ENCODE data around the gene IGSF9.
"Not testable (repeated sequence)": the region's sequence is repeated elsewhere in the genome, so short reads cannot be mapped to it uniquely, and the experiment has no call there.

The IGSF9 gene

DNA sequence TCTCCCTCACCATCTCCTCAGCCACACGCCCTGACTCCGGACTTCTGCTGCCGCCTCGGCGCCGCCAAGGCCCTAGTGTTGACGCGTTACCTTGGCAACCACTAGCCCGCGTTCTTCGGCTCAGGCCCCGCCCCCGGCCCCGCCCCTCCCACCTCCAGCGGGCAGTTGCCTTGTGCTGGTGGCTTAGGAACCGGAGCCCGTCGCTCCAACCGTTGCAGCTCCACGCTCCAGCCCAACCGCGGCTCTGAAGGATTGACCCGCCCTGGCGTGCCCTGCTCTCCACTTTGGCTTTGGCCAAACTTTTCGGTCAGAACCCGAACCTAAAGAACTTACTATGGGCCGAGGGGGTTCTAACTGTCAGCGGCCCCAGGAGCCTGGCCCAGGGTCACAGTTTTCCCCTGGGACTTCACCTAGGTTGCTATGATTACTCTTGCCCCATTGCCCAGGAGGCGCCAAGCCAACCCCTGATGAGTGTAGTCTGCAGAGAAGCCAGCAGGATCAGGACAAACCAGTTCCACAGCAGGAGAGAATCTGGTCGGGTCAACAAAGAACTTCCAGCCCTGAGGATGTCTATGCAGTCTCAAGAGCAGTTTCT lies 45.2 kb downstream of the IGSF9 start, which contains the start of gene CFAP45:
Gene CFAP45, minus strand, starts transcription at position 80 of the 595 bp plus-strand sequence. Its CDS starts 67 bp downstream, at position 13.
- peaks cover 13% of the 10 kb centered on the region for H3K4me1 ChIP-seq (ENCODE audit: insufficient read depth, low read length, poor library complexity, severe bottlenecking)
- H3K4me3 ChIP-seq (ENCODE audit: low read length, poor library complexity, severe bottlenecking): no peak within 1 kb of the TSS
- no peak within 1 kb of the TSS for H2AFZ ChIP-seq (ENCODE audit: low read length)
- peaks cover 5% of the 10 kb centered on the region; the same call in 1 of the 2 replicates for H3K9me3 ChIP-seq (ENCODE audit: insufficient read depth, low read depth, low read length)
- TF ChIP-seq, protein P1, sequence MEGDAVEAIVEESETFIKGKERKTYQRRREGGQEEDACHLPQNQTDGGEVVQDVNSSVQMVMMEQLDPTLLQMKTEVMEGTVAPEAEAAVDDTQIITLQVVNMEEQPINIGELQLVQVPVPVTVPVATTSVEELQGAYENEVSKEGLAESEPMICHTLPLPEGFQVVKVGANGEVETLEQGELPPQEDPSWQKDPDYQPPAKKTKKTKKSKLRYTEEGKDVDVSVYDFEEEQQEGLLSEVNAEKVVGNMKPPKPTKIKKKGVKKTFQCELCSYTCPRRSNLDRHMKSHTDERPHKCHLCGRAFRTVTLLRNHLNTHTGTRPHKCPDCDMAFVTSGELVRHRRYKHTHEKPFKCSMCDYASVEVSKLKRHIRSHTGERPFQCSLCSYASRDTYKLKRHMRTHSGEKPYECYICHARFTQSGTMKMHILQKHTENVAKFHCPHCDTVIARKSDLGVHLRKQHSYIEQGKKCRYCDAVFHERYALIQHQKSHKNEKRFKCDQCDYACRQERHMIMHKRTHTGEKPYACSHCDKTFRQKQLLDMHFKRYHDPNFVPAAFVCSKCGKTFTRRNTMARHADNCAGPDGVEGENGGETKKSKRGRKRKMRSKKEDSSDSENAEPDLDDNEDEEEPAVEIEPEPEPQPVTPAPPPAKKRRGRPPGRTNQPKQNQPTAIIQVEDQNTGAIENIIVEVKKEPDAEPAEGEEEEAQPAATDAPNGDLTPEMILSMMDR (conservative IDR thresholded peaks at IDR 0.05; ENCODE audit: low read length): no peak
- TF ChIP-seq EZH2phosphoT487 (IDR thresholded peaks at IDR 0.05; ENCODE audit: borderline replicate concordance): no peak
- no peak within 1 kb of the TSS for H3K4me2 ChIP-seq (ENCODE audit: low read depth, low read length, poor library complexity, severe bottlenecking)
- no peaks in the 10 kb centered on the region for H4K20me1 ChIP-seq (ENCODE audit: insufficient read depth, low read length, poor library complexity, severe bottlenecking)
- no peaks in the 10 kb centered on the region for H3K27me3 ChIP-seq (ENCODE audit: insufficient read depth, low read length, poor library complexity, severe bottlenecking)
- no peak within 1 kb of the TSS for H3K9ac ChIP-seq (ENCODE audit: low read depth, low read length, poor library complexity, severe bottlenecking)
- H3F3A ChIP-seq (ENCODE audit: low read depth): no peaks in the 10 kb centered on the region
- no peaks in the 10 kb centered on the region for H3K9me2 ChIP-seq (replicated peaks; ENCODE audit: low read depth, low read length)
- no peaks in the 10 kb centered on the region for H3K79me2 ChIP-seq (ENCODE audit: insufficient read depth, low read length)
- no peaks in the 10 kb centered on the region for H3K36me3 ChIP-seq (ENCODE audit: insufficient read depth, low read length)

DNA sequence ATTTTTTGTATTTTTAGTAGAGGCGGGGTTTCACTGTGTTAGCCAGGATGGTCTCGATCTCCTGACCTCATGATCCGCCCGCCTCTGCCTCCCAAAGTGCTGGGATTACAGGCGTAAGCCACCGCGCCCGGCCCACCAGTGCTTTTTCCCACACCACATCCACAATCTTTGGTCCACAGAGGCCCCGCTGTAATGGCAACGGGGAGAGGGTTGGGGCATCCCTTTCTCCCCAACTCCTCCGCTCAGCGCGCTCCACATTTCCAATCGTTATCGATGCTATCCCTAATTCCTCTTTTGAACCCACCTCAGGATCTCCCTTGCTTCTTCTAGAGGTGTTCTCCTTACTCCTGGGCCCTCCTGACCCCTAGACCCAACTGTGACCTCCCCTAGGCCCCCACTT lies 45.8 kb downstream of the IGSF9 start:
- H4K20me1 ChIP-seq (ENCODE audit: insufficient read depth, low read length, poor library complexity, severe bottlenecking); H3K79me2 ChIP-seq (ENCODE audit: insufficient read depth, low read length); H3K4me3 ChIP-seq (ENCODE audit: low read length, poor library complexity, severe bottlenecking); H3K4me2 ChIP-seq (ENCODE audit: low read depth, low read length, poor library complexity, severe bottlenecking); H3F3A ChIP-seq (ENCODE audit: low read depth); H3K9me3 ChIP-seq (ENCODE audit: insufficient read depth, low read depth, low read length); H2AFZ ChIP-seq (ENCODE audit: low read length); H3K27me3 ChIP-seq (ENCODE audit: insufficient read depth, low read length, poor library complexity, severe bottlenecking); H3K9ac ChIP-seq (ENCODE audit: low read depth, low read length, poor library complexity, severe bottlenecking); H3K9me2 ChIP-seq (replicated peaks; ENCODE audit: low read depth, low read length); H3K36me3 ChIP-seq (ENCODE audit: insufficient read depth, low read length): not testable (repeated sequence)
- H3K4me1 ChIP-seq (ENCODE audit: insufficient read depth, low read length, poor library complexity, severe bottlenecking): peaks cover 13% of the 10 kb centered on the region

DNA sequence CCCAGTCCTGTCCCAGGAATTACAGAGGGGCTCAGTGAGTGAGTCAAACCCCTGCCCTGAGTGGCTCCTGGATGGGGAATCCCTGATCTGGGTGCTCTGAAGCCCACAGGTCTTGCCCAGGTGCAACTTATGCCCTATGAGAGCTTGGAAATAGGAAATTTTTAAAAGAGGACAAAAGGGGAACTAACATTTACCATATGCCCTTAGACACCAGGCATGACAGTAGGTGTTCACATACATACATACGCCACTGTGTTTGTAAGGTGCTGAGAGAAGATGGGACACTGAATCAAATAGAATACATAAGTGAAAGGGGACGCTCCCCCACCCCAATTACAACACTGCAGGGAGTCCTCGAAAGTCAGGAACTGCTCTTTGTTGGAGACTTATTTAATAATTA lies 46.9 kb downstream of the IGSF9 start:
- H3K9me3 ChIP-seq (ENCODE audit: insufficient read depth, low read depth, low read length): 0 out of 2 replicates have a peak, but pooled peaks cover under 1% of the 10 kb centered on the region

More for the DNA sequence above, 46.9 kb downstream of the IGSF9 start:
- H4K20me1 ChIP-seq (ENCODE audit: insufficient read depth, low read length, poor library complexity, severe bottlenecking): no peaks in the 10 kb centered on the region
- H3K4me1 ChIP-seq (ENCODE audit: insufficient read depth, low read length, poor library complexity, severe bottlenecking): peaks cover 13% of the 10 kb centered on the region
- H3K36me3 ChIP-seq (ENCODE audit: insufficient read depth, low read length): no peaks in the 10 kb centered on the region
- H3F3A ChIP-seq (ENCODE audit: low read depth): no peaks in the 10 kb centered on the region
- H2AFZ ChIP-seq (ENCODE audit: low read length): no peak overlapping the region
- no peaks in the 10 kb centered on the region for H3K27me3 ChIP-seq (ENCODE audit: insufficient read depth, low read length, poor library complexity, severe bottlenecking)
- TF ChIP-seq EZH2phosphoT487 (IDR thresholded peaks at IDR 0.05; ENCODE audit: borderline replicate concordance): no peak
- TF ChIP-seq, protein P1 (conservative IDR thresholded peaks at IDR 0.05; ENCODE audit: low read length): no peak
- no peak overlapping the region for H3K4me2 ChIP-seq (ENCODE audit: low read depth, low read length, poor library complexity, severe bottlenecking)
- no peak overlapping the region for H3K9ac ChIP-seq (ENCODE audit: low read depth, low read length, poor library complexity, severe bottlenecking)
- H3K4me3 ChIP-seq (ENCODE audit: low read length, poor library complexity, severe bottlenecking): no peak overlapping the region
- no peaks in the 10 kb centered on the region for H3K9me2 ChIP-seq (replicated peaks; ENCODE audit: low read depth, low read length)
- H3K79me2 ChIP-seq (ENCODE audit: insufficient read depth, low read length): no peaks in the 10 kb centered on the region
